CD4-positive, alpha-beta memory T cell (primary cell): ENCODE data around the gene AGBL4. TPM values are rescaled to one million over a fixed set of nuclear protein-coding genes. Genes with fewer than 3 reads are reported as not detected.

Experiments used
- CTCF ChIA-PET: fragments of 350-600 bp; sonication (Branson Sonifier 250); formaldehyde crosslinking; loops from one replicate; lab custom pipeline; 2021; ENCODE audit warnings: inconsistent platforms; ENCODE audit not compliant: partially characterized antibody; lab: Charles Lee
- POLR2A ChIA-PET: fragments of 350-600 bp; sonication (Branson Sonifier 250); formaldehyde crosslinking; loops from one replicate; lab custom pipeline; 2021; ENCODE audit not compliant: partially characterized antibody; lab: Charles Lee
- DNase-seq, 5 donors: peaks; one replicate each; pipeline versions ENCODE4 v3.0.0 to v3.0.0-alpha.2; 2020 to 2022; ENCODE audit warnings: mixed read lengths in 1 of 5
- H3K27ac ChIP-seq: one replicate; pipeline ENCODE4 v1.7.0; 2013; ENCODE audit warnings: low read depth, low read length
- H3K27me3 ChIP-seq: 2 replicates; pipeline ENCODE4 v1.7.0; 2013; ENCODE audit warnings: mild to moderate bottlenecking, low read length, moderate library complexity; ENCODE audit not compliant: insufficient read depth
- H3K36me3 ChIP-seq: 2 replicates; pipeline ENCODE4 v1.7.0; 2013; ENCODE audit warnings: mild to moderate bottlenecking, low read length, moderate library complexity; ENCODE audit not compliant: insufficient read depth
- H3K4me1 ChIP-seq: 2 replicates; pipeline ENCODE4 v1.7.0; 2013; ENCODE audit warnings: mild to moderate bottlenecking, low read length, moderate library complexity; ENCODE audit not compliant: insufficient read depth
- H3K4me3 ChIP-seq, 2 donors: one replicate each; pipeline ENCODE4 v1.7.0; 2013; ENCODE audit warnings: low read length in 2 of 2, mild to moderate bottlenecking in 1 of 2
- H3K9me3 ChIP-seq, 2 donors: one replicate each; pipeline ENCODE4 v1.7.0; 2013; ENCODE audit warnings: low read length in 2 of 2, control low read depth in 1 of 2; ENCODE audit not compliant: control insufficient read depth in 1 of 2
- H3K27ac Mint-ChIP-seq, 7 donors: one replicate each; pipeline ENCODE4 v1.8.0; 2020 to 2021; ENCODE audit warnings: mixed read lengths in 7 of 7, mild to moderate bottlenecking in 6 of 7, inconsistent platforms in 3 of 7, moderate library complexity in 3 of 7
- H3K27me3 Mint-ChIP-seq, 2 donors: one replicate each; pipeline ENCODE4 v1.8.0; 2020 to 2021; ENCODE audit warnings: mixed read lengths in 2 of 2
- H3K36me3 Mint-ChIP-seq, 2 donors: one replicate each; pipeline ENCODE4 v1.8.0; 2020 to 2021; ENCODE audit warnings: mixed read lengths in 2 of 2, inconsistent platforms in 1 of 2, mild to moderate bottlenecking in 1 of 2
- H3K4me1 Mint-ChIP-seq, 4 donors: one replicate each; pipeline ENCODE4 v1.8.0; 2020 to 2021; ENCODE audit warnings: mixed read lengths in 4 of 4, mild to moderate bottlenecking in 1 of 4
- H3K4me3 Mint-ChIP-seq, 8 donors: one replicate each; pipeline ENCODE4 v1.8.0; 2020 to 2021; ENCODE audit warnings: mixed read lengths in 8 of 8, mild to moderate bottlenecking in 7 of 8, moderate library complexity in 6 of 8, inconsistent platforms in 3 of 8
- H3K9me3 Mint-ChIP-seq, 8 donors: one replicate each; pipeline ENCODE4 v1.8.0; 2020 to 2021; ENCODE audit warnings: mixed read lengths in 8 of 8, mild to moderate bottlenecking in 5 of 8, inconsistent platforms in 3 of 8, moderate library complexity in 1 of 8
- intact Hi-C: fragments of 100-400 bp; cut with micrococcal nuclease; formaldehyde crosslinking; loops from one replicate; pipeline ENCODE4 v1.15.1; 2023
- polyA plus RNA-seq, 2 donors: library from polyadenylated mRNA; unstranded; fragments of 300-500 nt; fragmentation: Illumina TruSeq; gene quantifications; one replicate each; pipeline ENCODE4 v1.2.3, GENCODE V29; 2021
- total RNA-seq, 2 experiments: library from RNA; stranded (reverse); gene quantifications; one replicate each; pipeline ENCODE4 v1.2.3, GENCODE V29; 2021

The AGBL4 gene
- total and polyA plus RNA-seq, 4 experiments from 2014 or later = not detected

DNA sequence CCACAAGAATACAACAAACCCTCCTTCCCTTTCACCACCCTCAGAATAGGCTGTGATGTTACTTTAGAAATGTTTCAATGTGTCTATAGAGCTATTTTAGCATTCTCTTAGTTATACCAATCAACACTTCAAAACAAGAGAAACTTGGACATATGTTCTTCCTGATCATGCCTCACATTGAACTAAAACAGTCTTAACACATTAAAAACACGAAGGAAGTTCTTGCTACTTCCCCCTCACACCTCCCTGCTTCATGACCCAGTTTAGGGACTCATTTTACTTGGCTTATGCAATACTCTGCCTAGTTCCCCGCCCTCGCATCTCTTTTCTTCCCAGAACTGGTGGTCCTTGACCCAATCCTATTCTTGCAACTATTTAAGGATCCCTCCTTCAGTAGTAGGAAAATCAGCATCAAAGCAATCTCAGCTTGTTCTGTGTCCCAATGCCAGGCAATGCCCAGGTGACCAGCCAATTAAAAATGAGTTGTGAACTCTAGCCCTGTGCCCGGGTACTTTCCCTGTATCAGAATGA lies 838.2 kb downstream of the AGBL4 start:
- H3K27me3 Mint-ChIP-seq = no peaks in the 10 kb centered on the region
- Histone ChIP-seq H3K36me3 (no peaks in the 10 kb centered on the region), H3K4me3 (no peak overlapping the region), H3K9me3 (no peaks in the 10 kb centered on the region), H3K27me3 (no peaks in the 10 kb centered on the region), H3K27ac (no peak overlapping the region), H3K4me1 (no peaks in the 10 kb centered on the region)
- peaks cover 0 to 12% (median 6%) of the 10 kb centered on the region in 8 donors for H3K9me3 Mint-ChIP-seq
- CTCF ChIA-PET = no interaction called here
- H3K4me3 Mint-ChIP-seq = no peak overlapping the region
- POLR2A ChIA-PET = no interaction called here
- no peak for DNase-seq
- H3K36me3 Mint-ChIP-seq = no peaks in the 10 kb centered on the region
- intact Hi-C loops = no loop called here
- H3K4me1 Mint-ChIP-seq = no peaks in the 10 kb centered on the region
- H3K27ac Mint-ChIP-seq = no peak overlapping the region

DNA sequence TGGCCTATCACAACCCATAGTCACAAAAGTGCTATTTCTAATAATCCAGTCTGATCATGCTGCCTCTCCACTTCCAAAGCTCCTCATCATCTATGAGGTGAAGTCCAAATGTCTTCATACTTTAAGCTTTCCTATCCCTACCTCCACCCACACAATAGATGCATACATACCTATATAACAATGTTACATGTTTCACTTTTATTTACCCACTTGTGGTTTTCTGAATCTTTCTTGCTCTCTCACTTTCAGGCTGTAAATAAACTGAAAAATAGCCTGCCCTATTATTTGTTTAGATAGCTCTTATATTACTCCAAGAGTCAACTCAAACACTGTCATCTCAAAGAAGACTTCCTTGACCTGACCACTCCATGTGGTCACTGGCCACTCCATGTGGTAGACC lies 840.3 kb downstream of the AGBL4 start:
- DNase-seq = no peak
- intact Hi-C loops = no loop called here
- ChIA-PET CTCF (no interaction called here), POLR2A (no interaction called here)
- Mint-ChIP-seq H3K27ac (no peak overlapping the region), H3K27me3 (no peaks in the 10 kb centered on the region), H3K36me3 (no peaks in the 10 kb centered on the region), H3K4me1 (no peaks in the 10 kb centered on the region), H3K4me3 (no peak overlapping the region), H3K9me3 (peaks cover 0 to 12% (median 7%) of the 10 kb centered on the region in 8 donors)
- no peak overlapping the region for H3K4me3 ChIP-seq
- no peaks in the 10 kb centered on the region for H3K36me3 ChIP-seq
- H3K4me1 ChIP-seq = no peaks in the 10 kb centered on the region
- no peak overlapping the region for H3K27ac ChIP-seq
- no peaks in the 10 kb centered on the region for H3K9me3 ChIP-seq
- H3K27me3 ChIP-seq = no peaks in the 10 kb centered on the region

DNA sequence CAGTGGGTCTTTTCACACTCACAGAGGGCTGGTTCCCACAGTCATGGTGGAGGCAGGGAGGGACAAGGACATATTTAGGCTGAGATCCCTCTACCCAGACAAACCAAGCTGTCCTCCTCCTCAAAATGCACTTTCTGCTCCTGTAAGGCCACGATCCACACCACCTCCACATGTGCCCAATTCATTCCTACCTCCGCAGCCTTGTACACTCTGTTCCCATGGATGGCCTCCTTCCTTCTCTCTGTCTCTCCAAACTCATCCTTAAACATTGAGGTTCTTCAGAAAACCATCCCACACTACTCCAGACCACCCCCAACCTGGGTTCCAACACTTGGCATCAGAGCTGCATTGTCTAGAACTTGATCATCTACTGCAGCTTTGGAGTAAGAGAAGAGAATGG lies 842.7 kb downstream of the AGBL4 start:
- Mint-ChIP-seq H3K27me3 (no peaks in the 10 kb centered on the region), H3K36me3 (no peaks in the 10 kb centered on the region), H3K9me3 (peaks cover 0 to 8% (median 5%) of the 10 kb centered on the region in 8 donors), H3K4me3 (no peak overlapping the region), H3K27ac (no peak overlapping the region), H3K4me1 (no peaks in the 10 kb centered on the region)
- ChIA-PET CTCF (no interaction called here), POLR2A (no interaction called here)
- Histone ChIP-seq H3K9me3 (no peaks in the 10 kb centered on the region), H3K27me3 (no peaks in the 10 kb centered on the region), H3K4me3 (no peak overlapping the region), H3K4me1 (no peaks in the 10 kb centered on the region), H3K36me3 (no peaks in the 10 kb centered on the region), H3K27ac (no peak overlapping the region)
- no peak for DNase-seq
- intact Hi-C loops = no loop called here

DNA sequence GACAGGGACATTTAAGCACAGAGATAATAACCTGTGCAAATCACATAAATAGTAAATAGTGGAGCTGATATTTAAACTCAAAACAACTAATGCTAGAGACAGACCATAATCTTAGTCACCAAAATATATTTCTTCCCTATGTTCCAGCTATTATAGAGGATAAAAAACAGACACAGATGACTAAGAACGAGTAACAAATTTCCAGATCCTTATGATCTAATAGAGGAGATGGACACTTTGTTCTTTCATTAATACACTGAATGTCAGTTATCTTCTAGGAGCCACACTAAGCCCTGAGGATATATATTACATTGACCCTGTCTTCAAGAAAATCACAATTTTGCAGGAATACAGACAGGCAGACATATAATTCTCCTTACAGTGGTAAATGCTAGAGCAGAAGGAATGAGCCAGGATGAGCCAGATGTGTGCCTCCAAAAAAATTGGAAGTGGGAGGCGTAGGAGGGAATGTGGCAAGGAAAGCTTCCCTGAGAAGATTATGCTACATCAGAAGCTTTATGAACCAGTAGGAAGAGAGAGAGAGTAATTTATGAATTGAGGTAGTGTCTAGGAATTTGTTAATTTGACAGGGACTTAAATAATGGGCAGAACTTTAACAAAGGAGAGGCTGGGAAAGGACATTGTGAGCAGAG lies 851.7 kb downstream of the AGBL4 start:
- Histone ChIP-seq H3K27me3 (no peaks in the 10 kb centered on the region), H3K4me3 (no peak overlapping the region), H3K4me1 (no peaks in the 10 kb centered on the region), H3K27ac (no peak overlapping the region), H3K9me3 (no peaks in the 10 kb centered on the region), H3K36me3 (no peaks in the 10 kb centered on the region)
- Mint-ChIP-seq H3K4me3 (no peak overlapping the region), H3K4me1 (no peaks in the 10 kb centered on the region), H3K27ac (no peak overlapping the region), H3K36me3 (no peaks in the 10 kb centered on the region), H3K27me3 (no peaks in the 10 kb centered on the region), H3K9me3 (peaks cover 0 to 3% (median 0%) of the 10 kb centered on the region in 8 donors)
- CTCF ChIA-PET = no interaction called here
- DNase-seq = no peak
- intact Hi-C loops = no loop called here
- POLR2A ChIA-PET = no interaction called here

DNA sequence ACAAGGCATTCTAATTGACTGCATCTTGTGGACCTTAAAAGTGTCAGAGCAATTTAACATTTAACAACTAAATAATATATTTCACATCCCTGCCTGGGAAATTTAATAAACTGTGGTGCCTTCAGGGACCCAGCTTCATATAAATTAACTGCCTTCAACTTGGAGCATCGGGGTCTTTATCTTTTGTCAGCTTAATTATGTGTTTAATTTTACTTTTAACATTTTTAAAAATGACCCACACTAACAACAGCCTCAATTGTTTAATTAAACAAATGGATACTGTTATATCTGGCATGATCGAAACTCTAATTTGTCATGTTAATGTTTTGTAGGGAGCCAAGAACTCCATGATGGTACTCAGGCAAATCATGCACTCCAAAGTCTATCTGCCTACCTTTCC lies 857.7 kb downstream of the AGBL4 start:
- Mint-ChIP-seq H3K4me1 (no peaks in the 10 kb centered on the region), H3K4me3 (no peak overlapping the region)
- CTCF ChIA-PET = no interaction called here

DNA sequence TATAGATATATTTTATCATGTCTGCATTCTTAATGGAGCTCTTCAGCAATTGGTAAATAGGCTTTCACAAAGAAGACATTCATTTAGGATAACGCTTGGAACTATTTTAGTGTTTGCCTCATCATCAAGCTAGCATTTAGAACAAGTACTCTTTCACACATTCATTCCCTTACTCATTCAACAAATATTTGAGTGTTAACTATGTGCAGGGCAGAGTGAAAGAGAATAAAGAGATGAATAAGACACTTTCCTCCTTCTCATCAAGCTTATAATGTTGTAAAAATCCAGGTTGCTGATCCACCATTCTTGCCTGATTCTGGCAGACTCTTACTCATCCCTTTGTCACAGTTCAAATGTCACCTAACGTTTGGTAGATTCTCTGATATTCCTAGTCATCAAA lies 860.7 kb downstream of the AGBL4 start:
- Mint-ChIP-seq H3K27ac (no peak overlapping the region), H3K27me3 (no peaks in the 10 kb centered on the region), H3K4me3 (no peak overlapping the region), H3K9me3 (peaks cover 0 to 8% (median 2%) of the 10 kb centered on the region in 8 donors), H3K4me1 (no peaks in the 10 kb centered on the region), H3K36me3 (no peaks in the 10 kb centered on the region)
- H3K4me1 ChIP-seq = no peaks in the 10 kb centered on the region
- ChIA-PET POLR2A (no interaction called here), CTCF (no interaction called here)
- no peaks in the 10 kb centered on the region for H3K36me3 ChIP-seq
- intact Hi-C loops = no loop called here
- no peak for DNase-seq
- H3K9me3 ChIP-seq = no peaks in the 10 kb centered on the region
- no peaks in the 10 kb centered on the region for H3K27me3 ChIP-seq
- no peak overlapping the region for H3K27ac ChIP-seq
- H3K4me3 ChIP-seq = no peak overlapping the region

More for the DNA sequence above, 857.7 kb downstream of the AGBL4 start:
- POLR2A ChIA-PET = no interaction called here
- Histone ChIP-seq H3K4me3 (no peak overlapping the region), H3K27ac (no peak overlapping the region), H3K27me3 (no peaks in the 10 kb centered on the region), H3K9me3 (no peaks in the 10 kb centered on the region), H3K36me3 (no peaks in the 10 kb centered on the region), H3K4me1 (no peaks in the 10 kb centered on the region)
- intact Hi-C loops = no loop called here
- peaks cover 0 to 3% (median 0%) of the 10 kb centered on the region in 8 donors for H3K9me3 Mint-ChIP-seq
- no peak overlapping the region for H3K27ac Mint-ChIP-seq
- DNase-seq = no peak
- no peaks in the 10 kb centered on the region for H3K27me3 Mint-ChIP-seq
- no peaks in the 10 kb centered on the region for H3K36me3 Mint-ChIP-seq

DNA sequence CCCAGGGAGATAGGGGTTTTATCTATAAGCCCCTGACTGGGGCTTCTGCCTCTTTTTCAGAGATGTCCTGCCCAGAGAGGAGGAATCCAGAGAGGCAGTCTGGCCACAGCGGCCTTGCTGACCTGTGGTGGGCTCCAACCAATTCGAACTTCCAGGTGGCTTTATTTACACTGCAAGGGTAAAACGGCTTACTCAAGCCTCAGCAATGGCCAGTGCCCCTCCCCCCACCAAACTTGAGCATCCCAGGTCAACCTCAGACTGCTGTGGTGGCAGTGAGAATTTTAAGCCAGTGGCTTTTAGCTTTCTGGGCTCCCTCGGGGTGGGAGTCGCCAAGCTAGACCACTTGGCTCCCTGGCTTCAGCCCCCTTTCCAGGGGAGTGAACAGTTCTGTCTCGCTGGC lies 863.1 kb downstream of the AGBL4 start:
- Mint-ChIP-seq H3K27me3 (no peaks in the 10 kb centered on the region), H3K27ac (no peak overlapping the region), H3K9me3 (peaks cover 0 to 12% (median 2%) of the 10 kb centered on the region in 8 donors), H3K4me3 (no peak overlapping the region), H3K4me1 (no peaks in the 10 kb centered on the region), H3K36me3 (no peaks in the 10 kb centered on the region)
- no peaks in the 10 kb centered on the region for H3K27me3 ChIP-seq
- H3K36me3 ChIP-seq = no peaks in the 10 kb centered on the region
- no peak for DNase-seq
- H3K4me3 ChIP-seq = no peak overlapping the region
- H3K27ac ChIP-seq = no peak overlapping the region
- intact Hi-C loops = no loop called here
- ChIA-PET CTCF (no interaction called here), POLR2A (no interaction called here)
- H3K9me3 ChIP-seq = no peaks in the 10 kb centered on the region
- H3K4me1 ChIP-seq = no peaks in the 10 kb centered on the region
